Measurements from ENCODE around the gene LRP6.
A peak's percentile ranks its signal among the peaks of the same experiment; 100 is the strongest.
"Not testable (repeated sequence)": the region's sequence is repeated elsewhere in the genome, so short reads cannot be mapped to it uniquely, and the experiment has no call there.

LRP6 gene

GRCh38 chr12:12266873-12267741, at the start of gene LRP6:
LRP6 (minus strand) TSS chr12:12267044; CDS start chr12:12266735, 309 bp downstream.
- Histone ChIP-seq H3K4me3 (ENCODE audit: low read depth in 1 of 2, low read length in 2 of 2) (peak within 1 kb of the TSS; percentile 81 to 94), H3K4me1 (ENCODE audit: control insufficient read depth in 1 of 2, insufficient read depth in 2 of 2, low read length in 2 of 2) (peaks cover 9 to 22% of the 10 kb centered on the region in 2 donors), H3K27me3 (ENCODE audit: control insufficient read depth in 1 of 2, insufficient read depth in 2 of 2, low read length in 2 of 2) (no peaks in the 10 kb centered on the region), H3K36me3 (ENCODE audit: control insufficient read depth in 1 of 2, insufficient read depth in 2 of 2, low read length in 2 of 2) (no peaks in the 10 kb centered on the region), H3K9ac (ENCODE audit: low read depth in 1 of 2, low read length in 2 of 2) (peak within 1 kb of the TSS; percentile 68 to 91), H3K9me3 (ENCODE audit: control insufficient read depth in 1 of 2, low read length in 2 of 2) (no peaks in the 10 kb centered on the region), H3K27ac (ENCODE audit: low read depth, low read length) (peak within 1 kb of the TSS; percentile 98)

- Histone ChIP-seq H3K4me1 (ENCODE audit: control insufficient read depth in 1 of 2, insufficient read depth in 2 of 2, low read length in 2 of 2) (peaks cover 20 to 21% of the 10 kb centered on the region in 2 donors), H3K27ac (ENCODE audit: low read depth, low read length) (no peak overlapping the region), H3K27me3 (ENCODE audit: control insufficient read depth in 1 of 2, insufficient read depth in 2 of 2, low read length in 2 of 2) (no peaks in the 10 kb centered on the region), H3K36me3 (ENCODE audit: control insufficient read depth in 1 of 2, insufficient read depth in 2 of 2, low read length in 2 of 2) (no peaks in the 10 kb centered on the region), H3K9ac (ENCODE audit: low read depth in 1 of 2, low read length in 2 of 2) (no peak overlapping the region), H3K9me3 (ENCODE audit: control insufficient read depth in 1 of 2, low read length in 2 of 2) (no peaks in the 10 kb centered on the region), H3K4me3 (ENCODE audit: low read depth in 1 of 2, low read length in 2 of 2) (no peak overlapping the region)
Measured at GRCh38 chr12:12315838-12316237, 49.0 kb upstream of the LRP6 start.

GRCh38 chr12:12310695-12311094, 43.9 kb upstream of the LRP6 start:
- peaks cover 0 to 11% of the 10 kb centered on the region in 2 donors for H3K4me1 ChIP-seq (ENCODE audit: control insufficient read depth in 1 of 2, insufficient read depth in 2 of 2, low read length in 2 of 2)
- not testable (repeated sequence) for H3K4me3 ChIP-seq (ENCODE audit: low read depth in 1 of 2, low read length in 2 of 2); H3K9me3 ChIP-seq (ENCODE audit: control insufficient read depth in 1 of 2, low read length in 2 of 2); H3K27me3 ChIP-seq (ENCODE audit: control insufficient read depth in 1 of 2, insufficient read depth in 2 of 2, low read length in 2 of 2); H3K27ac ChIP-seq (ENCODE audit: low read depth, low read length); H3K36me3 ChIP-seq (ENCODE audit: control insufficient read depth in 1 of 2, insufficient read depth in 2 of 2, low read length in 2 of 2); H3K9ac ChIP-seq (ENCODE audit: low read depth in 1 of 2, low read length in 2 of 2)

- H3K36me3 ChIP-seq (ENCODE audit: control insufficient read depth in 1 of 2, insufficient read depth in 2 of 2, low read length in 2 of 2), result no peaks in the 10 kb centered on the region
- H3K9me3 ChIP-seq (ENCODE audit: control insufficient read depth in 1 of 2, low read length in 2 of 2), result no peaks in the 10 kb centered on the region
- no peaks in the 10 kb centered on the region for H3K27me3 ChIP-seq (ENCODE audit: control insufficient read depth in 1 of 2, insufficient read depth in 2 of 2, low read length in 2 of 2)
- no peak overlapping the region for H3K4me3 ChIP-seq (ENCODE audit: low read depth in 1 of 2, low read length in 2 of 2)
- H3K4me1 ChIP-seq (ENCODE audit: control insufficient read depth in 1 of 2, insufficient read depth in 2 of 2, low read length in 2 of 2), result peaks cover 0 to 7% of the 10 kb centered on the region in 2 donors
- no peak overlapping the region for H3K27ac ChIP-seq (ENCODE audit: low read depth, low read length)
- H3K9ac ChIP-seq (ENCODE audit: low read depth in 1 of 2, low read length in 2 of 2), result no peak overlapping the region
Measured at GRCh38 chr12:12305568-12306300, 38.9 kb upstream of the LRP6 start.

GRCh38 chr12:12302976-12303375, 36.1 kb upstream of the LRP6 start:
- no peaks in the 10 kb centered on the region for H3K27me3 ChIP-seq (ENCODE audit: control insufficient read depth in 1 of 2, insufficient read depth in 2 of 2, low read length in 2 of 2)
- no peak overlapping the region for H3K9ac ChIP-seq (ENCODE audit: low read depth in 1 of 2, low read length in 2 of 2)
- H3K27ac ChIP-seq (ENCODE audit: low read depth, low read length), result no peak overlapping the region
- H3K4me1 ChIP-seq (ENCODE audit: control insufficient read depth in 1 of 2, insufficient read depth in 2 of 2, low read length in 2 of 2), result no peaks in the 10 kb centered on the region
- no peak overlapping the region for H3K4me3 ChIP-seq (ENCODE audit: low read depth in 1 of 2, low read length in 2 of 2)
- H3K9me3 ChIP-seq (ENCODE audit: control insufficient read depth in 1 of 2, low read length in 2 of 2), result no peaks in the 10 kb centered on the region
- no peaks in the 10 kb centered on the region for H3K36me3 ChIP-seq (ENCODE audit: control insufficient read depth in 1 of 2, insufficient read depth in 2 of 2, low read length in 2 of 2)

- no peak overlapping the region for H3K4me3 ChIP-seq (ENCODE audit: low read depth in 1 of 2, low read length in 2 of 2)
- H3K36me3 ChIP-seq (ENCODE audit: control insufficient read depth in 1 of 2, insufficient read depth in 2 of 2, low read length in 2 of 2), result no peaks in the 10 kb centered on the region
- no peaks in the 10 kb centered on the region for H3K27me3 ChIP-seq (ENCODE audit: control insufficient read depth in 1 of 2, insufficient read depth in 2 of 2, low read length in 2 of 2)
- H3K4me1 ChIP-seq (ENCODE audit: control insufficient read depth in 1 of 2, insufficient read depth in 2 of 2, low read length in 2 of 2), result no peaks in the 10 kb centered on the region
- no peaks in the 10 kb centered on the region for H3K9me3 ChIP-seq (ENCODE audit: control insufficient read depth in 1 of 2, low read length in 2 of 2)
- H3K9ac ChIP-seq (ENCODE audit: low read depth in 1 of 2, low read length in 2 of 2), result no peak overlapping the region
- H3K27ac ChIP-seq (ENCODE audit: low read depth, low read length), result no peak overlapping the region
Measured at GRCh38 chr12:12301122-12301521, 34.3 kb upstream of the LRP6 start.

GRCh38 chr12:12297201-12297830, 30.5 kb upstream of the LRP6 start:
- H3K9me3 ChIP-seq (ENCODE audit: control insufficient read depth in 1 of 2, low read length in 2 of 2), result no peaks in the 10 kb centered on the region
- H3K9ac ChIP-seq (ENCODE audit: low read depth in 1 of 2, low read length in 2 of 2), result no peak overlapping the region

GRCh38 chr12:12294215-12295005, 27.6 kb upstream of the LRP6 start:
- no peaks in the 10 kb centered on the region for H3K9me3 ChIP-seq (ENCODE audit: control insufficient read depth in 1 of 2, low read length in 2 of 2)
- H3K4me3 ChIP-seq (ENCODE audit: low read depth in 1 of 2, low read length in 2 of 2), result no peak overlapping the region
- no peaks in the 10 kb centered on the region for H3K4me1 ChIP-seq (ENCODE audit: control insufficient read depth in 1 of 2, insufficient read depth in 2 of 2, low read length in 2 of 2)
- no peaks in the 10 kb centered on the region for H3K36me3 ChIP-seq (ENCODE audit: control insufficient read depth in 1 of 2, insufficient read depth in 2 of 2, low read length in 2 of 2)
- H3K9ac ChIP-seq (ENCODE audit: low read depth in 1 of 2, low read length in 2 of 2), result no peak overlapping the region
- H3K27me3 ChIP-seq (ENCODE audit: control insufficient read depth in 1 of 2, insufficient read depth in 2 of 2, low read length in 2 of 2), result no peaks in the 10 kb centered on the region
- no peak overlapping the region for H3K27ac ChIP-seq (ENCODE audit: low read depth, low read length)

More at GRCh38 chr12:12297201-12297830, 30.5 kb upstream of the LRP6 start:
- Histone ChIP-seq H3K4me3 (ENCODE audit: low read depth in 1 of 2, low read length in 2 of 2) (no peak overlapping the region), H3K27me3 (ENCODE audit: control insufficient read depth in 1 of 2, insufficient read depth in 2 of 2, low read length in 2 of 2) (no peaks in the 10 kb centered on the region), H3K36me3 (ENCODE audit: control insufficient read depth in 1 of 2, insufficient read depth in 2 of 2, low read length in 2 of 2) (no peaks in the 10 kb centered on the region), H3K4me1 (ENCODE audit: control insufficient read depth in 1 of 2, insufficient read depth in 2 of 2, low read length in 2 of 2) (no peaks in the 10 kb centered on the region), H3K27ac (ENCODE audit: low read depth, low read length) (no peak overlapping the region)

- Histone ChIP-seq H3K9me3 (ENCODE audit: control insufficient read depth in 1 of 2, low read length in 2 of 2) (no peaks in the 10 kb centered on the region), H3K36me3 (ENCODE audit: control insufficient read depth in 1 of 2, insufficient read depth in 2 of 2, low read length in 2 of 2) (no peaks in the 10 kb centered on the region), H3K9ac (ENCODE audit: low read depth in 1 of 2, low read length in 2 of 2) (no peak overlapping the region), H3K27me3 (ENCODE audit: control insufficient read depth in 1 of 2, insufficient read depth in 2 of 2, low read length in 2 of 2) (no peaks in the 10 kb centered on the region), H3K4me1 (ENCODE audit: control insufficient read depth in 1 of 2, insufficient read depth in 2 of 2, low read length in 2 of 2) (no peaks in the 10 kb centered on the region), H3K27ac (ENCODE audit: low read depth, low read length) (no peak overlapping the region), H3K4me3 (ENCODE audit: low read depth in 1 of 2, low read length in 2 of 2) (no peak overlapping the region)
Measured at GRCh38 chr12:12290206-12290605, 23.4 kb upstream of the LRP6 start.
